Sigmoid colon (tissue), 4 donors: Measurements from ENCODE around the gene CCDC149.

ENCODE experiments used
- EP300 ChIP-seq, 4 donors: sonication (generic); formaldehyde crosslinking; IDR thresholded peaks; one replicate each; pipeline ENCODE4 v1.6.1; 2017; ENCODE audit warnings: antibody characterized with exemption in 4 of 4
- POLR2A ChIP-seq, 2 donors: fragments of 450-650 bp; IDR thresholded peaks; one replicate each; pipeline ENCODE4 v1.6.1; 2016; ENCODE audit warnings: antibody characterized with exemption in 2 of 2, mild to moderate bottlenecking in 2 of 2, moderate library complexity in 2 of 2
- POLR2AphosphoS5 ChIP-seq, 4 donors: sonication (generic); formaldehyde crosslinking; IDR thresholded peaks; one replicate each; pipeline ENCODE4 v1.6.1; 2017; ENCODE audit warnings: antibody characterized with exemption in 4 of 4
- TF ChIP-seq, protein P1 (sequence below), 4 experiments: fragments of 450-650 bp in 3 of 4; fragments of 200-600 bp in 1 of 4; IDR thresholded peaks; one replicate each; pipeline ENCODE4 v1.5.1; 2016 to 2019; ENCODE audit warnings: antibody characterized with exemption in 4 of 4, mild to moderate bottlenecking in 3 of 4, moderate library complexity in 2 of 4

DNA sequence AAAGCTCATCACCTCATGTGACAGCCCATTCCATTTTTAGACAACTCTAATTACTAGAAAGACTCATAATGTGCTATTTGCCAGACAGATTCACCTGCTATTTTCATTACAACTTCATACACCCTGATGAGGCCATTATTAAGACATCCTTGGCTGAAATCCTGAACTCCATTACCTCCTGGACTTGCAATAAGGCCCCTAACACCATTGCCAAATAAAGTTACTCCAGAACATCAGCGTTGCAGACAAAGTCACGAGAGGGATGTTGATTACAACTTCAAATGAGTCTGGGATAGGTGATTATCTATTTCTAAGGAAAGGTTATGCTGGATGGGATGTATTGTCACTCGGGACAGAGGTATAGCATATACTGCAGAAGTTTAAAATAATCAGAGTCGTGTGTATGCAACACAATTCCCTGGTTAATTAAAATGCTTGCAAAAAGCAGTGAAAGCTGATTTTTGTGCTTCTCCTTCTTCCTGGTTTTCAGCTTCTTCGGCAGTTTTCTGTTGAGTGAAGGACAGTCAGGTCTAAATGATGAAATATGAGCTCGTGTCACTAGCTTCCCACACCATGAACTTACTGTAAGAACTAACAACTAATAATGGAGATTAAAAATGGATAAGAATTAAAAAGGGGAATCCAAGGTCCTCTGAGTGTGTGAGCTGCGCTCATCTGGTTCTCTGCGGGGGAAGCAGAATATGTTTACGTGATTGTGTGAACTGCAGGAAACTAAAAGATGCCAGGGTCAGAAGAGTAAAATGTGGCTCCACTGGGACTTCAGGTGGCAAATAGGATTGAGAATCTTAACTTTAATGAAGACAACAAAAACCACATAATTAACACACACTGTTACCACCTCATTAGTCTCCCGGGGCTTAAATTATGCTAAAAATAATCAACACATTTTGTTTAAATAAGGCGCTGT lies 135.0 kb downstream of the CCDC149 start:
- no peak for TF ChIP-seq POLR2AphosphoS5 (IDR thresholded peaks at IDR 0.05)
- TF ChIP-seq, protein P1, sequence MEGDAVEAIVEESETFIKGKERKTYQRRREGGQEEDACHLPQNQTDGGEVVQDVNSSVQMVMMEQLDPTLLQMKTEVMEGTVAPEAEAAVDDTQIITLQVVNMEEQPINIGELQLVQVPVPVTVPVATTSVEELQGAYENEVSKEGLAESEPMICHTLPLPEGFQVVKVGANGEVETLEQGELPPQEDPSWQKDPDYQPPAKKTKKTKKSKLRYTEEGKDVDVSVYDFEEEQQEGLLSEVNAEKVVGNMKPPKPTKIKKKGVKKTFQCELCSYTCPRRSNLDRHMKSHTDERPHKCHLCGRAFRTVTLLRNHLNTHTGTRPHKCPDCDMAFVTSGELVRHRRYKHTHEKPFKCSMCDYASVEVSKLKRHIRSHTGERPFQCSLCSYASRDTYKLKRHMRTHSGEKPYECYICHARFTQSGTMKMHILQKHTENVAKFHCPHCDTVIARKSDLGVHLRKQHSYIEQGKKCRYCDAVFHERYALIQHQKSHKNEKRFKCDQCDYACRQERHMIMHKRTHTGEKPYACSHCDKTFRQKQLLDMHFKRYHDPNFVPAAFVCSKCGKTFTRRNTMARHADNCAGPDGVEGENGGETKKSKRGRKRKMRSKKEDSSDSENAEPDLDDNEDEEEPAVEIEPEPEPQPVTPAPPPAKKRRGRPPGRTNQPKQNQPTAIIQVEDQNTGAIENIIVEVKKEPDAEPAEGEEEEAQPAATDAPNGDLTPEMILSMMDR (IDR thresholded peaks at IDR 0.05) = no peak
- no peak for TF ChIP-seq POLR2A (IDR thresholded peaks at IDR 0.05)
- no peak for TF ChIP-seq EP300 (IDR thresholded peaks at IDR 0.05)
